SK-N-SH (cell line): ENCODE data around the gene PRR9. TPM values are rescaled to one million over a fixed set of nuclear protein-coding genes. Genes with fewer than 3 reads are reported as not detected.

Source experiments
- CTCF ChIA-PET: fragments of 300-600, 350-600 bp; formaldehyde crosslinking; extraction: SDS; loops from one replicate; lab custom pipeline; 2021; lab: Yijun Ruan, JAX
- POLR2A ChIA-PET: fragments of 350-600 bp; sonication (Branson Sonifier 250); formaldehyde crosslinking; extraction: SDS; loops from one replicate; lab custom pipeline; 2020; ENCODE audit warnings: antibody characterized with exemption, inconsistent platforms; lab: Yijun Ruan, JAX
- DNase-seq: peaks from one replicate; pipeline ENCODE4 v3.0.0; 2012
- H2AFZ ChIP-seq: fragments of 200-600 bp; sonication (generic); 2 replicates; pipeline ENCODE4 v1.8.1; 2016; ENCODE audit warnings: antibody characterized with exemption, mild to moderate bottlenecking, low read depth
- H3F3A ChIP-seq: fragments of 200-600 bp; sonication (generic); replicated peaks from 2 replicates; pipeline ENCODE3; 2016; ENCODE audit warnings: antibody characterized with exemption, mild to moderate bottlenecking; ENCODE audit not compliant: insufficient read depth
- H3K27ac ChIP-seq, 2 experiments: fragments of 200-500 bp in 1 of 2; fragments of 200-600 bp in 1 of 2; sonication (Bioruptor generic) in 1 of 2; sonication (generic), shearing (Covaris generic) in 1 of 2; 2 replicates each; pipeline versions ENCODE4 v1.5.1 to v1.6.1; 2014 to 2016; ENCODE audit warnings: low read depth in 2 of 2, inconsistent platforms in 1 of 2, low read length in 1 of 2, mild to moderate bottlenecking in 1 of 2, mixed read lengths in 1 of 2
- H3K27me3 ChIP-seq: fragments of 200-600 bp; sonication (generic), shearing (Covaris generic); 2 replicates; pipeline ENCODE4 v1.6.1; 2016; ENCODE audit warnings: mixed run types; ENCODE audit not compliant: insufficient read depth
- H3K36me3 ChIP-seq, 2 experiments: fragments of 200-500 bp in 1 of 2; fragments of 200-600 bp in 1 of 2; sonication (Bioruptor generic) in 1 of 2; sonication (generic) in 1 of 2; replicated peaks in 1 of 2; 2 replicates each; pipeline versions ENCODE3 to v1.5.1; 2014 to 2016; ENCODE audit warnings: low read length in 1 of 2, mild to moderate bottlenecking in 1 of 2; ENCODE audit not compliant: insufficient read depth in 2 of 2, control insufficient read depth in 1 of 2
- H3K4me1 ChIP-seq, 2 experiments: fragments of 200-500 bp in 1 of 2; fragments of 200-600 bp in 1 of 2; sonication (Bioruptor generic) in 1 of 2; sonication (generic), shearing (Covaris generic) in 1 of 2; 2 replicates each; pipeline versions ENCODE4 v1.5.1 to v1.6.1; 2014 to 2016; ENCODE audit warnings: low read depth in 1 of 2, low read length in 1 of 2, mixed run types in 1 of 2; ENCODE audit not compliant: insufficient read depth in 2 of 2, control insufficient read depth in 1 of 2
- H3K4me2 ChIP-seq: fragments of 200-600 bp; sonication (generic), shearing (Covaris generic); 2 replicates; pipeline ENCODE4 v1.6.1; 2017; ENCODE audit warnings: mixed run types
- H3K4me3 ChIP-seq, 2 experiments: fragments of 200-500 bp in 1 of 2; fragments of 200-600 bp in 1 of 2; sonication (Bioruptor generic) in 1 of 2; sonication (generic), shearing (Covaris generic) in 1 of 2; 2 replicates each; pipeline versions ENCODE4 v1.5.1 to v1.8.1; 2014 to 2016; ENCODE audit warnings: low read depth in 2 of 2, inconsistent platforms in 1 of 2, low read length in 1 of 2, mild to moderate bottlenecking in 1 of 2, mixed read lengths in 1 of 2, moderate library complexity in 1 of 2
- H3K79me2 ChIP-seq: fragments of 200-600 bp; sonication (generic); 2 replicates; pipeline ENCODE4 v1.8.1; 2017; ENCODE audit warnings: mild to moderate bottlenecking; ENCODE audit not compliant: insufficient read depth
- H3K9ac ChIP-seq: fragments of 200-600 bp; sonication (generic); 2 replicates; pipeline ENCODE4 v1.6.1; 2017; ENCODE audit warnings: mixed run types
- H3K9me2 ChIP-seq: fragments of 200-600 bp; sonication (generic); 2 replicates; pipeline ENCODE4 v1.6.1; 2017; ENCODE audit warnings: mixed run types
- H3K9me3 ChIP-seq: fragments of 200-600 bp; sonication (generic); 2 replicates; pipeline ENCODE4 v1.6.1; 2017; ENCODE audit warnings: mixed run types, mild to moderate bottlenecking, moderate library complexity
- H4K20me1 ChIP-seq: fragments of 200-600 bp; sonication (generic); 2 replicates; pipeline ENCODE4 v1.6.1; 2017; ENCODE audit warnings: mild to moderate bottlenecking, mixed run types; ENCODE audit not compliant: insufficient read depth
- ELF1 ChIP-seq: IDR thresholded peaks from 2 replicates; pipeline ENCODE4 v1.4.0; 2012
- EP300 ChIP-seq, 2 experiments: IDR thresholded peaks; 2 replicates each; pipeline versions ENCODE4 v1.4.0 to v1.6.1; 2012; ENCODE audit warnings: borderline replicate concordance in 1 of 2, low read depth in 1 of 2, low read length in 1 of 2
- EZH2phosphoT487 ChIP-seq: fragments of 200-600 bp; sonication (generic); IDR thresholded peaks from 2 replicates; pipeline ENCODE4 v1.6.1; 2017; ENCODE audit warnings: low read depth, mixed run types, mild to moderate bottlenecking, antibody characterized with exemption, moderate library complexity, borderline replicate concordance
- FOSL2 ChIP-seq: IDR thresholded peaks from 2 replicates; pipeline ENCODE4 v1.4.0; 2012; ENCODE audit warnings: low read depth, mild to moderate bottlenecking, moderate library complexity, borderline replicate concordance
- FOXJ3 ChIP-seq: sonication (generic); formaldehyde crosslinking; IDR thresholded peaks from 2 replicates; pipeline ENCODE4 v1.5.1; 2020; ENCODE audit warnings: mild to moderate bottlenecking, missing genetic modification reagents
- FOXM1 ChIP-seq: IDR thresholded peaks from 2 replicates; pipeline ENCODE4 v1.4.0; 2012; ENCODE audit warnings: low read depth, mild to moderate bottlenecking
- MEF2A ChIP-seq: IDR thresholded peaks from 2 replicates; pipeline ENCODE4 v1.4.0; 2012; ENCODE audit warnings: low read depth, borderline replicate concordance
- MXI1 ChIP-seq: IDR thresholded peaks from 2 replicates; pipeline ENCODE4 v1.6.1; 2012; ENCODE audit warnings: mild to moderate bottlenecking, low read depth, low read length, improper control_type of control experiment
- RCOR1 ChIP-seq: fragments of 150-350 bp; IDR thresholded peaks from 2 replicates; pipeline ENCODE4 v1.6.1; 2017; ENCODE audit warnings: antibody characterized with exemption, low read length
- RFX5 ChIP-seq: IDR thresholded peaks from 2 replicates; pipeline ENCODE4 v1.6.1; 2012; ENCODE audit warnings: mild to moderate bottlenecking, improper control_type of control experiment, low read length
- TAF1 ChIP-seq: IDR thresholded peaks from 2 replicates; pipeline ENCODE4 v1.6.1; 2012; ENCODE audit warnings: low read depth, mild to moderate bottlenecking, low read length, moderate library complexity, borderline replicate concordance
- TEAD4 ChIP-seq: IDR thresholded peaks from 2 replicates; pipeline ENCODE4 v1.4.0; 2012; ENCODE audit warnings: mild to moderate bottlenecking, borderline replicate concordance; ENCODE audit not compliant: insufficient read depth
- WGBS: methylation state at CpG from one replicate; pipeline ENCODE4 v1.1.6; 2017; ENCODE audit warnings: low lambda C conversion rate; 5-methylcytosine and 5-hydroxymethylcytosine counted together
- polyA plus RNA-seq, 3 experiments: library from polyadenylated mRNA; depleted of rRNA; stranded (reverse); fragments of >200 nt; gene quantifications; 2 replicates each; pipeline ENCODE4 v1.2.3, GENCODE V29; 2012
- TF ChIP-seq, protein P1 (sequence below): IDR thresholded peaks from 2 replicates; pipeline ENCODE4 v1.6.1; 2012; ENCODE audit warnings: mild to moderate bottlenecking, low read depth, low read length, moderate library complexity
- TF ChIP-seq, protein P2 (sequence below): fragments of 150-350 bp; IDR thresholded peaks from 2 replicates; pipeline ENCODE4 v1.6.1; 2017; ENCODE audit warnings: antibody characterized with exemption, low read length, low read depth, borderline replicate concordance
- TF ChIP-seq, protein P3 (sequence below): IDR thresholded peaks from 2 replicates; pipeline ENCODE4 v1.4.0; 2012; ENCODE audit warnings: low read depth, borderline replicate concordance
- TF ChIP-seq, protein P4 (sequence below): IDR thresholded peaks from 2 replicates; pipeline ENCODE4; 2012
- TF ChIP-seq, protein P5 (sequence below): IDR thresholded peaks from 2 replicates; pipeline ENCODE4 v1.4.0; 2012; ENCODE audit warnings: low read depth
- TF ChIP-seq, protein P6 (sequence below): fragments of 200-600 bp; sonication (generic); IDR thresholded peaks from 2 replicates; pipeline ENCODE4 v1.6.1; 2017; ENCODE audit warnings: antibody characterized with exemption, mild to moderate bottlenecking, moderate library complexity
- TF ChIP-seq, protein P7 (sequence below): IDR thresholded peaks from 2 replicates; pipeline ENCODE4 v1.4.0; 2012; ENCODE audit warnings: low read depth, borderline replicate concordance

The PRR9 gene
- polyA plus RNA-seq, 1 of the 3 experiments (the other 2 are of a cell fraction) = not detected

DNA sequence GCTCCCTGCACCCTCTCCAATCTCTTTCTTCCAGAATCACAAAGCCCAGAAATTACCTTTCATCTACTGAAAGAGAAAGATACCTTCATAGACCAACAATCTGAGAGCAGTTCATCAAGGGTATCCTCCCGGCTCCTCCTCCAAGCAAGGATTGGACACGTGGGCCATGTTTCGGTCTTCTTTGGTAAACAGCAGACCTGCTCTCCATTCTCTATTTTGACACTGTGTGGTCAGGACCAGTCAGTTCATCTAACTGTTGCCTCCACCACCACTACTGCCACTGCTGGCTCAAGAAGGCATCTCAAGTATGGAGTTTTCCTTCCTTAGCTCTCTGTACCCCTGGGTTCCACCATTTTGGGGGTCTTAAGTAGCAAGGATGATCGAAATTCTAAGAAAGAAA is 22.2 kb upstream of the PRR9 start (continued):
- TF ChIP-seq, protein P1, sequence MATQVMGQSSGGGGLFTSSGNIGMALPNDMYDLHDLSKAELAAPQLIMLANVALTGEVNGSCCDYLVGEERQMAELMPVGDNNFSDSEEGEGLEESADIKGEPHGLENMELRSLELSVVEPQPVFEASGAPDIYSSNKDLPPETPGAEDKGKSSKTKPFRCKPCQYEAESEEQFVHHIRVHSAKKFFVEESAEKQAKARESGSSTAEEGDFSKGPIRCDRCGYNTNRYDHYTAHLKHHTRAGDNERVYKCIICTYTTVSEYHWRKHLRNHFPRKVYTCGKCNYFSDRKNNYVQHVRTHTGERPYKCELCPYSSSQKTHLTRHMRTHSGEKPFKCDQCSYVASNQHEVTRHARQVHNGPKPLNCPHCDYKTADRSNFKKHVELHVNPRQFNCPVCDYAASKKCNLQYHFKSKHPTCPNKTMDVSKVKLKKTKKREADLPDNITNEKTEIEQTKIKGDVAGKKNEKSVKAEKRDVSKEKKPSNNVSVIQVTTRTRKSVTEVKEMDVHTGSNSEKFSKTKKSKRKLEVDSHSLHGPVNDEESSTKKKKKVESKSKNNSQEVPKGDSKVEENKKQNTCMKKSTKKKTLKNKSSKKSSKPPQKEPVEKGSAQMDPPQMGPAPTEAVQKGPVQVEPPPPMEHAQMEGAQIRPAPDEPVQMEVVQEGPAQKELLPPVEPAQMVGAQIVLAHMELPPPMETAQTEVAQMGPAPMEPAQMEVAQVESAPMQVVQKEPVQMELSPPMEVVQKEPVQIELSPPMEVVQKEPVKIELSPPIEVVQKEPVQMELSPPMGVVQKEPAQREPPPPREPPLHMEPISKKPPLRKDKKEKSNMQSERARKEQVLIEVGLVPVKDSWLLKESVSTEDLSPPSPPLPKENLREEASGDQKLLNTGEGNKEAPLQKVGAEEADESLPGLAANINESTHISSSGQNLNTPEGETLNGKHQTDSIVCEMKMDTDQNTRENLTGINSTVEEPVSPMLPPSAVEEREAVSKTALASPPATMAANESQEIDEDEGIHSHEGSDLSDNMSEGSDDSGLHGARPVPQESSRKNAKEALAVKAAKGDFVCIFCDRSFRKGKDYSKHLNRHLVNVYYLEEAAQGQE = no peak
- TF ChIP-seq, protein P2, sequence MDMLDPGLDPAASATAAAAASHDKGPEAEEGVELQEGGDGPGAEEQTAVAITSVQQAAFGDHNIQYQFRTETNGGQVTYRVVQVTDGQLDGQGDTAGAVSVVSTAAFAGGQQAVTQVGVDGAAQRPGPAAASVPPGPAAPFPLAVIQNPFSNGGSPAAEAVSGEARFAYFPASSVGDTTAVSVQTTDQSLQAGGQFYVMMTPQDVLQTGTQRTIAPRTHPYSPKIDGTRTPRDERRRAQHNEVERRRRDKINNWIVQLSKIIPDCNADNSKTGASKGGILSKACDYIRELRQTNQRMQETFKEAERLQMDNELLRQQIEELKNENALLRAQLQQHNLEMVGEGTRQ = no peak
- no peak for TF ChIP-seq FOXJ3 (CRISPR knock-in tag)
- no peak for TF ChIP-seq TEAD4
- TF ChIP-seq, all 33 proteins: peak for 0

DNA sequence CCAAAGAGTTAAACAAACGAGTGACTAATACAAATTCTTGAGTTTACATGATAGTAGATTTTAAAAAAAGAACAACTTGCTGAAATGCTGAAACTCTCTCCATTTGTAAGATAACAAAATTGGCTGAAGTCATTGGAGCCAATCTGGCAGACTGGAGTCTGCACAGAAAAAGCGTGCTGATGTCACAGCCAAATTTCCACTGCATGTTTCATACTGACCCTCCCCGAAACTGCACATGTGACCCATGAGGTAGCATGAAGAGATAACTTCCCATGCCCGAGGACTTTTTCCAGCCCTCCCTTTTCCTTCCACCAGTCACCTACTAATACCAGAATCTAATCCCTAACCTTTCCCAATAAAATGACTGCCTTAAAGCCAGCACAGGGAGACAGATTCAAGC is 15.4 kb upstream of the PRR9 start:
- 0% methylated on average over 4 of the region's 4 CpGs for WGBS
- Histone ChIP-seq H3K79me2 (no peaks in the 10 kb centered on the region), H4K20me1 (no peaks in the 10 kb centered on the region), H3K36me3 (no peaks in the 10 kb centered on the region), H3K4me2 (no peak overlapping the region), H3K9me2 (no peaks in the 10 kb centered on the region), H3K27me3 (peaks cover 9% of the 10 kb centered on the region; the same call in 1 of the 2 replicates), H2AFZ (no peak overlapping the region), H3K9me3 (no peaks in the 10 kb centered on the region), H3K9ac (no peak overlapping the region), H3K27ac (no peak overlapping the region), H3K4me1 (no peaks in the 10 kb centered on the region), H3K4me3 (no peak overlapping the region), H3F3A (no peaks in the 10 kb centered on the region)
- DNase-seq = no peak
- POLR2A ChIA-PET = no interaction called here
- TF ChIP-seq, protein P3, sequence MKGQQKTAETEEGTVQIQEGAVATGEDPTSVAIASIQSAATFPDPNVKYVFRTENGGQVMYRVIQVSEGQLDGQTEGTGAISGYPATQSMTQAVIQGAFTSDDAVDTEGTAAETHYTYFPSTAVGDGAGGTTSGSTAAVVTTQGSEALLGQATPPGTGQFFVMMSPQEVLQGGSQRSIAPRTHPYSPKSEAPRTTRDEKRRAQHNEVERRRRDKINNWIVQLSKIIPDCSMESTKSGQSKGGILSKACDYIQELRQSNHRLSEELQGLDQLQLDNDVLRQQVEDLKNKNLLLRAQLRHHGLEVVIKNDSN = no peak
- TF ChIP-seq FOSL2 = no peak
- TF ChIP-seq, protein P4, sequence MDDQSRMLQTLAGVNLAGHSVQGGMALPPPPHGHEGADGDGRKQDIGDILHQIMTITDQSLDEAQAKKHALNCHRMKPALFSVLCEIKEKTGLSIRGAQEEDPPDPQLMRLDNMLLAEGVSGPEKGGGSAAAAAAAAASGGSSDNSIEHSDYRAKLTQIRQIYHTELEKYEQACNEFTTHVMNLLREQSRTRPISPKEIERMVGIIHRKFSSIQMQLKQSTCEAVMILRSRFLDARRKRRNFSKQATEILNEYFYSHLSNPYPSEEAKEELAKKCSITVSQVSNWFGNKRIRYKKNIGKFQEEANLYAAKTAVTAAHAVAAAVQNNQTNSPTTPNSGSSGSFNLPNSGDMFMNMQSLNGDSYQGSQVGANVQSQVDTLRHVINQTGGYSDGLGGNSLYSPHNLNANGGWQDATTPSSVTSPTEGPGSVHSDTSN = no peak
- no peak for TF ChIP-seq RFX5
- TF ChIP-seq, protein P5, sequence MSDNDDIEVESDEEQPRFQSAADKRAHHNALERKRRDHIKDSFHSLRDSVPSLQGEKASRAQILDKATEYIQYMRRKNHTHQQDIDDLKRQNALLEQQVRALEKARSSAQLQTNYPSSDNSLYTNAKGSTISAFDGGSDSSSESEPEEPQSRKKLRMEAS = no peak
- no peak for TF ChIP-seq EZH2phosphoT487
- TF ChIP-seq RCOR1 = no peak
- TF ChIP-seq EP300 (IDR thresholded peaks at IDR 0.05; ENCODE audit: borderline replicate concordance in 1 of 2, low read depth in 1 of 2, low read length in 1 of 2) = no peak
- TF ChIP-seq FOXM1 = no peak
- TF ChIP-seq ELF1 = no peak
- TF ChIP-seq MXI1 = no peak
- TF ChIP-seq MEF2A = no peak
- TF ChIP-seq, protein P6, sequence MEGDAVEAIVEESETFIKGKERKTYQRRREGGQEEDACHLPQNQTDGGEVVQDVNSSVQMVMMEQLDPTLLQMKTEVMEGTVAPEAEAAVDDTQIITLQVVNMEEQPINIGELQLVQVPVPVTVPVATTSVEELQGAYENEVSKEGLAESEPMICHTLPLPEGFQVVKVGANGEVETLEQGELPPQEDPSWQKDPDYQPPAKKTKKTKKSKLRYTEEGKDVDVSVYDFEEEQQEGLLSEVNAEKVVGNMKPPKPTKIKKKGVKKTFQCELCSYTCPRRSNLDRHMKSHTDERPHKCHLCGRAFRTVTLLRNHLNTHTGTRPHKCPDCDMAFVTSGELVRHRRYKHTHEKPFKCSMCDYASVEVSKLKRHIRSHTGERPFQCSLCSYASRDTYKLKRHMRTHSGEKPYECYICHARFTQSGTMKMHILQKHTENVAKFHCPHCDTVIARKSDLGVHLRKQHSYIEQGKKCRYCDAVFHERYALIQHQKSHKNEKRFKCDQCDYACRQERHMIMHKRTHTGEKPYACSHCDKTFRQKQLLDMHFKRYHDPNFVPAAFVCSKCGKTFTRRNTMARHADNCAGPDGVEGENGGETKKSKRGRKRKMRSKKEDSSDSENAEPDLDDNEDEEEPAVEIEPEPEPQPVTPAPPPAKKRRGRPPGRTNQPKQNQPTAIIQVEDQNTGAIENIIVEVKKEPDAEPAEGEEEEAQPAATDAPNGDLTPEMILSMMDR = no peak
- TF ChIP-seq TAF1 = no peak
- TF ChIP-seq, protein P7, sequence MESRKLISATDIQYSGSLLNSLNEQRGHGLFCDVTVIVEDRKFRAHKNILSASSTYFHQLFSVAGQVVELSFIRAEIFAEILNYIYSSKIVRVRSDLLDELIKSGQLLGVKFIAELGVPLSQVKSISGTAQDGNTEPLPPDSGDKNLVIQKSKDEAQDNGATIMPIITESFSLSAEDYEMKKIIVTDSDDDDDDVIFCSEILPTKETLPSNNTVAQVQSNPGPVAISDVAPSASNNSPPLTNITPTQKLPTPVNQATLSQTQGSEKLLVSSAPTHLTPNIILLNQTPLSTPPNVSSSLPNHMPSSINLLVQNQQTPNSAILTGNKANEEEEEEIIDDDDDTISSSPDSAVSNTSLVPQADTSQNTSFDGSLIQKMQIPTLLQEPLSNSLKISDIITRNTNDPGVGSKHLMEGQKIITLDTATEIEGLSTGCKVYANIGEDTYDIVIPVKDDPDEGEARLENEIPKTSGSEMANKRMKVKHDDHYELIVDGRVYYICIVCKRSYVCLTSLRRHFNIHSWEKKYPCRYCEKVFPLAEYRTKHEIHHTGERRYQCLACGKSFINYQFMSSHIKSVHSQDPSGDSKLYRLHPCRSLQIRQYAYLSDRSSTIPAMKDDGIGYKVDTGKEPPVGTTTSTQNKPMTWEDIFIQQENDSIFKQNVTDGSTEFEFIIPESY = no peak
- CTCF ChIA-PET = interaction anchor here (1.5 kb wide), 1 partner anchor 14 kb away, joined by 5 read pairs; no protein-coding TSS in a partner anchor
